HL-60 (cell line): ENCODE data around the gene PAPOLA.

Experiments used
- POLR2AphosphoS5 ChIP-seq: IDR thresholded peaks from 2 replicates; pipeline ENCODE4 v1.6.1; 2012; ENCODE audit warnings: low read depth
- TF ChIP-seq, protein P1 (sequence below): IDR thresholded peaks from one replicate; pipeline ENCODE4 v1.5.1; 2011; ENCODE audit warnings: low read length, control low read depth, inconsistent platforms; ENCODE audit not compliant: insufficient read depth

- TF ChIP-seq, protein P1, sequence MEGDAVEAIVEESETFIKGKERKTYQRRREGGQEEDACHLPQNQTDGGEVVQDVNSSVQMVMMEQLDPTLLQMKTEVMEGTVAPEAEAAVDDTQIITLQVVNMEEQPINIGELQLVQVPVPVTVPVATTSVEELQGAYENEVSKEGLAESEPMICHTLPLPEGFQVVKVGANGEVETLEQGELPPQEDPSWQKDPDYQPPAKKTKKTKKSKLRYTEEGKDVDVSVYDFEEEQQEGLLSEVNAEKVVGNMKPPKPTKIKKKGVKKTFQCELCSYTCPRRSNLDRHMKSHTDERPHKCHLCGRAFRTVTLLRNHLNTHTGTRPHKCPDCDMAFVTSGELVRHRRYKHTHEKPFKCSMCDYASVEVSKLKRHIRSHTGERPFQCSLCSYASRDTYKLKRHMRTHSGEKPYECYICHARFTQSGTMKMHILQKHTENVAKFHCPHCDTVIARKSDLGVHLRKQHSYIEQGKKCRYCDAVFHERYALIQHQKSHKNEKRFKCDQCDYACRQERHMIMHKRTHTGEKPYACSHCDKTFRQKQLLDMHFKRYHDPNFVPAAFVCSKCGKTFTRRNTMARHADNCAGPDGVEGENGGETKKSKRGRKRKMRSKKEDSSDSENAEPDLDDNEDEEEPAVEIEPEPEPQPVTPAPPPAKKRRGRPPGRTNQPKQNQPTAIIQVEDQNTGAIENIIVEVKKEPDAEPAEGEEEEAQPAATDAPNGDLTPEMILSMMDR: no peak
- TF ChIP-seq POLR2AphosphoS5: no peak
Observed at GRCh38 chr14:96515731-96516130, 13.5 kb downstream of the PAPOLA start.
